Measurements from ENCODE around the gene AQP11.

GRCh38 chr11:77604281-77604680 is 14.5 kb downstream of the AQP11 start:
- TF ChIP-seq CTCF (IDR thresholded peaks at IDR 0.05) (no peak), POLR2A (IDR thresholded peaks at IDR 0.05) (no peak)

Measured in lower leg skin (tissue), 3 donors.